HG03095 (cell line): ENCODE measurements around the gene FLOT1.
A peak's percentile ranks its signal among the peaks of the same experiment; 100 is the strongest.
"Not testable (repeated sequence)": the region's sequence is repeated elsewhere in the genome, so short reads cannot be mapped to it uniquely, and the experiment has no call there.

Source experiments
- ATAC-seq: cut with Tn5 transposase; IDR thresholded peaks from one replicate; pipeline ENCODE4 v1.9.1; 2021; ENCODE audit warnings: moderate library complexity; ENCODE audit not compliant: unreplicated experiment

Gene FLOT1

GRCh38 chr6:30767944-30768301 lies 25.4 kb upstream of the FLOT1 start:
- no peak for ATAC-seq

- ATAC-seq: peak; percentile 57
These were observed 24.9 kb upstream of the FLOT1 start for GRCh38 chr6:30767158-30767943.

GRCh38 chr6:30766461-30767157 lies 24.1 kb upstream of the FLOT1 start:
- no peak for ATAC-seq

GRCh38 chr6:30765495-30765894 lies 23.0 kb upstream of the FLOT1 start:
- not testable (repeated sequence) for ATAC-seq

- not testable (repeated sequence) for ATAC-seq
These were observed 22.1 kb upstream of the FLOT1 start for GRCh38 chr6:30764490-30765043.

GRCh38 chr6:30763618-30764489 lies 21.4 kb upstream of the FLOT1 start:
- no peak for ATAC-seq

- ATAC-seq: no peak
These were observed 20.7 kb upstream of the FLOT1 start for GRCh38 chr6:30763155-30763617.

- ATAC-seq: no peak
These were observed 19.4 kb upstream of the FLOT1 start for GRCh38 chr6:30761791-30762429.

GRCh38 chr6:30760549-30760948 lies 18.1 kb upstream of the FLOT1 start:
- ATAC-seq: no peak

GRCh38 chr6:30759575-30760239 lies 17.2 kb upstream of the FLOT1 start:
- no peak for ATAC-seq

GRCh38 chr6:30757261-30757904 lies 14.9 kb upstream of the FLOT1 start:
- no peak for ATAC-seq

GRCh38 chr6:30756405-30757003 lies 14.0 kb upstream of the FLOT1 start:
- ATAC-seq: not testable (repeated sequence)

- ATAC-seq: no peak
These were observed 12.1 kb upstream of the FLOT1 start for GRCh38 chr6:30754631-30755030.

GRCh38 chr6:30752157-30752927 lies 9.9 kb upstream of the FLOT1 start:
- no peak for ATAC-seq

- no peak for ATAC-seq
These were observed 7.8 kb upstream of the FLOT1 start for GRCh38 chr6:30750379-30750668.

GRCh38 chr6:30749554-30750378 lies 7.3 kb upstream of the FLOT1 start:
- no peak for ATAC-seq

- ATAC-seq: no peak
These were observed 6.5 kb upstream of the FLOT1 start for GRCh38 chr6:30748851-30749540.
